ENCODE results near the gene LHFPL2.
"Not testable (repeated sequence)": the region's sequence is repeated elsewhere in the genome, so short reads cannot be mapped to it uniquely, and the experiment has no call there.

The LHFPL2 gene, protein sequence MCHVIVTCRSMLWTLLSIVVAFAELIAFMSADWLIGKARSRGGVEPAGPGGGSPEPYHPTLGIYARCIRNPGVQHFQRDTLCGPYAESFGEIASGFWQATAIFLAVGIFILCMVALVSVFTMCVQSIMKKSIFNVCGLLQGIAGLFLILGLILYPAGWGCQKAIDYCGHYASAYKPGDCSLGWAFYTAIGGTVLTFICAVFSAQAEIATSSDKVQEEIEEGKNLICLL

GRCh38 chr5:78648359-78649210, at the start of gene LHFPL2:
Gene LHFPL2 (minus strand): TSS chr5:78648772. CDS start chr5:78510213, 138,559 bp downstream.
- DNase-seq (ENCODE audit: low read depth in 2 of 2, low spot score in 1 of 2): no peak

DNA sequence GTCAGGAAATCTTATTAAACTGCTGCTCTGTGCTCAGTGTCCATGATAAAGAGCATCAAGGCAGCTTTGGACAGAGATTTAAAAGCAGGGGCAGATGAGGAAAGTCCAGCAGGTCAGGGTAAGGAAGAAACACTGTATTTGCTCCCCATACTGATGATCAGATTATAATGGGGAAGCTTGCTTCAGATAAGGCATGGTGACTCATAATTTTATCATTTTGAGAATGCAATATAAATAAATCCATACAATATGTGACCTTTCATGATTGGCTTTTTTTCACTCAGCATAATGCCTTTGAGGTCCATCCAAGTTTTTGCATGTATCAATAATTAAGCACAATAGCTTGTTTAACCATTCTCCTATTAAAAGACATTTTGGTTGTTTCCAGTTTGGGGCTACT, 48.1 kb upstream of the LHFPL2 start:
- DNase-seq (ENCODE audit: low read depth in 2 of 2, low spot score in 1 of 2): no peak

GRCh38 chr5:78696052-78696451, 47.5 kb upstream of the LHFPL2 start:
- not testable (repeated sequence) for DNase-seq (ENCODE audit: low read depth in 2 of 2, low spot score in 1 of 2)

DNA sequence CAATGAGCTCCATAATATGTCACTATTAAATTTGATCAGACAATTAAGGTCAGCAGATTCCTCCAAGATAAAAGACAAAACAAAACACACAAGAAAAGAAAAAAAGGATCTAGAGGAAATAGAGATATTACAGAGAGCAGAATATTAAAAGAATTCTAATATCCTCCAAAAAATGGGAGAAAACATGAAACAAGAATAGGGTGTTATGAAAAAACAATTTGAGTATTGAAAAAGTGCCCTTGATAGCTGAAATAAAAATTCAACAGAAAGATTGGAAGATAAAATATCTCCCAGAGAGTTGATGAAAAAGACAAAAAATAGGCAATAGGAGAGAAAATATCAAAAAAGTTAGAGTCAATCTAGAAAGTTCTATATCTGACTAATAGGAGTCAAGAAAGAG, 44.8 kb upstream of the LHFPL2 start:
- DNase-seq (ENCODE audit: low read depth in 2 of 2, low spot score in 1 of 2): no peak

- DNase-seq (ENCODE audit: low read depth in 2 of 2, low spot score in 1 of 2): no peak
These were observed 42.8 kb upstream of the LHFPL2 start for GRCh38 chr5:78691084-78691960.

- DNase-seq (ENCODE audit: low read depth in 2 of 2, low spot score in 1 of 2): no peak
These were observed 41.8 kb upstream of the LHFPL2 start for GRCh38 chr5:78690253-78690972.

DNA sequence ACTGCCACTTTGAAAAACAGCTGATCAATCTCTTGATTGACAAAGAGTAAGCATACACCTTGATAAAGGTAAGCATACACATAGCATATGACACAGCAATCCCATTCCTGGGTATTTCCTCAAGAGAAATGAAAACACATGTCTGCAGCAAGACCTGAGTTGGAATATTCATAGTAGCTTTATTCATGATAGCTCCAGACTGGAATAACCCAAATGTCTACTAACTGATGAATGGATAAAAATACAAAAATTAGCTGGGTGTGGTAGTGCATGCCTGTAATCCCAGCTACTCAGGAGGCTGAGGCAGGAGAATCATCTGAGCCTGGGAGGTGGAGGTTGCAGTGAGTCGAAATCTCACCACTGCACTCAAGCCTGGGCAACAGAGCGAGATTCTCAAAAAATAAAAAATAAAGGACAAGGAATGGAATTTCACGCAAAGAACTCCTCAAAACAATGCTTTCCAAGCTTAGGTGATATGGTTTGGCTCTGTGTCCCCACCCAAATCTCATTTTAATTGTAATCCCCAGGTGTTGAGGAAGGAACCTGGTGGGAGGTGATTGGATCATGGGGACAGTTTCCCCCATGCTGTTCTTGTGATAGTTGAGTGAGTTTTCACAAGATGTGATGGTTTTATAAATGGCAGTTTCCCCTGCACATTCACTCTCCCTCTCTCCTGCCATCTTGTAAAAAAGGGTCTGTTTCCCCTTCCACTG, 41.1 kb upstream of the LHFPL2 start:
- DNase-seq (ENCODE audit: low read depth in 2 of 2, low spot score in 1 of 2): no peak

GRCh38 chr5:78687514-78687913, 38.9 kb upstream of the LHFPL2 start:
- DNase-seq (ENCODE audit: low read depth in 2 of 2, low spot score in 1 of 2): not testable (repeated sequence)

DNA sequence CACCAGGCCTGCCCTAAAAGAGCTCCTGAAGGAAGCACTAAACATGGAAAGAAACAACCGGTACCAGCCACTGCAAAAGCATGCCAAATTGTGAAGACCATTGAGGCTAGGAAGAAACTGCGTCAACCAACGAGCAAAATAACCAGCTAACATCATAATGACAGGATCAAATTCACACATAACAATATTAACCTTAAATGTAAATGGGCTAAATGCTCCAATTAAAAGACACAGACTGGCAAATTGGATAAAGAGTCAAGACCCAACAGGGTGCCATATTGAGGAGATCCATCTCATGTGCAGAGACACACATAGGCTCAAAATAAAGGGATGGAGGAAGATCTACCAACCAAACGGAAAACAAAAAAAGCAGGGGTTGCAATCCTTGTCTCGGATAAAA, 35.3 kb upstream of the LHFPL2 start:
- not testable (repeated sequence) for DNase-seq (ENCODE audit: low read depth in 2 of 2, low spot score in 1 of 2)

GRCh38 chr5:78679905-78680304, 31.3 kb upstream of the LHFPL2 start:
- DNase-seq (ENCODE audit: low read depth in 2 of 2, low spot score in 1 of 2): no peak

- no peak for DNase-seq (ENCODE audit: low read depth in 2 of 2, low spot score in 1 of 2)
These were observed 29.5 kb upstream of the LHFPL2 start for GRCh38 chr5:78677777-78678668.

GRCh38 chr5:78675956-78676730, 27.6 kb upstream of the LHFPL2 start:
- no peak for DNase-seq (ENCODE audit: low read depth in 2 of 2, low spot score in 1 of 2)

- DNase-seq (ENCODE audit: low read depth in 2 of 2, low spot score in 1 of 2): not testable (repeated sequence)
These were observed 25.3 kb upstream of the LHFPL2 start for GRCh38 chr5:78673827-78674226.

- no peak for DNase-seq (ENCODE audit: low read depth in 2 of 2, low spot score in 1 of 2)
These were observed 23.6 kb upstream of the LHFPL2 start for GRCh38 chr5:78672154-78672553.

DNA sequence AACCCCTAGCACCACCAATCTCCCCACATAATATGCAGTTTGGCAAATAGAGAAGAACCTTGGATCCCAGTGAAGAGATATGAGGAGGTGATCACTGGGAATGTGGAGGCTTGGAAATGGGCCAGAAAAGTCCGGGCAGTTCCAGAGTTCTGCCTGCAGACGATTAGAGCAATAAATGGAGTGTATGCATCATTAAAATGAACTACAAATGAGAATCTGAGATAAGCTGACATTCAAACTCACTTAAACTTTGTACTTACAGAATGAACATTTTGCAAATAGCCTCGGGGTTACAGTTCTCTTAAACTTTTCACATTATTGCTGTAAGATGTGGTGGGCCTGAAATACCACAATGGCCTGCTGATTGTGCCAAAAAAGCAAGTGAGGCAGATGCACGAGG, 23.0 kb upstream of the LHFPL2 start:
- DNase-seq (ENCODE audit: low read depth in 2 of 2, low spot score in 1 of 2): no peak

DNA sequence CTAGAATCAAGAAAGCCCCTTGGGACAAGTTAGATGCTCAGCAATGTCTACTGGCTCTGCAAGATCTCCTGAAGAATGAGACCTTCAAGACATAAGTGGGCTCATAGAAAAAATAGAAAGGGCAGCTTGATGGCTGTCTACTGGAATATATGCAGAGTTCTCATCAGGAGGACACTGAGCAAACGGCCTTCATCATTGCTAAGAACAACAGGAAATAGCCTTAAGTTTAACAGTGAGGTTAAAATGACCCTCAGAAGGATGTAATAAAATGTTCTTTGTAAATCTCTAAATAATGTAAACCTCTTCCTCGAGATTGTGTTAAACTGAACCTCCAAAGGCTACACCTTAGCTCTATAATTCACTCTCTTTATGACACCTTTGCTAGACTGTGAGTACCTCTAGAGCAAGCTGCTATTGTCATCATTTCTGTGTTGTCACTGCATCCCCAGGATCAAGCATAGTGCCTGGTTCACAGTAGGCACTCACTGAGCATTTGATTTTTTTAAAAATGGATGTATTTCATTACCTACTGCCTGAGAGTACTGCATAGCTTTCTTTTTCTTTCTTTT, 22.2 kb upstream of the LHFPL2 start:
- no peak for DNase-seq (ENCODE audit: low read depth in 2 of 2, low spot score in 1 of 2)

DNA sequence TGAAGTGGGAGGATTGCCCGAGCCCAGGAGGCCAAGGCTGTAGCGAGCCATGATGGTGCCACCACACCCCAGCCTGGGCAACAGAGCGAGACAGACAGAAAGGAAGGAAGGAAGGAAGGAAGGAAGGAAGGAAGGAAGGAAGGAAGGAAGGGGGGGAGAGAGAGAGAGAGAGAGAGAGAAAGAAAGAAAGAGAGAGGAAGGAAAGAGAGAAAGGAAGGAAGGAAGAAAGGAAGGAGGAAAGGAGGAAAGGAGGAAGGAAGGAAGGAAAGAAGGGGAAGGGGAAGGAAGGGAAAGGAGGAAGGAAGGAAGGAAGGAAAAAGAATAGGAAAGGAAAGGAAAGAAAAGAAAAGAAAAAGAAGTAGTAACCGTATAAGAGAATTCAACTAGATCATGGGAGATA, 20.8 kb upstream of the LHFPL2 start:
- DNase-seq (ENCODE audit: low read depth in 2 of 2, low spot score in 1 of 2): no peak

DNA sequence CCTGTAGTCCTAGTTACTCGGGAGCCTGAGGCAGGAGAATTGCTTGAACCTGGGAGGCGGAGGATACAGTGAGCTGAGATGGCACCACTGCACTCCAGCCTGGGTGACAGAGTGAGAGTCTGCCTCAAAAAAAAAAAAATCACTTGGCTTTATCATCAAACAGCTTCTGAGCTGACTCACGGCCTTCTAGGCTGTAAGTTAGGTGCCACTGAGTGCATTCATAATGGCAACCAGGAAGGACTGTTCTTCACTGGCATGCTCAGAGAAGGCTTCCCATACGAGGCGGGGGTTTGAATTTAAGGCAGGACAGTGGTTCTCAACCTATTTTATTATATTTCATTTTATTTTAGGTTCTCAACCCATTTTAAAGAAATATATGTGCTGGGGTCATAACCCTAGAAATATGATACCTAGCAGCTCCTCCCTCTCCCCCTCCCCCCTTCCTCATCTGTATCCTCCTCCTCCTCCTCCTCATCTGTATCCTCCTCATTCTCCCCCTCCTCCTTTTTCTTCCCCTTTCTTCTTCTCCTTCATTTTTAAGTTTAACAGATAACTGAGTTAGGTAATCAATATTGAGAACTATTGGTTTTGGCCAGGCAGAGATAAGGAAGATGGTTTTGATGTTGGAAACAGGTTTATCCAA, 19.0 kb upstream of the LHFPL2 start:
- no peak for DNase-seq (ENCODE audit: low read depth in 2 of 2, low spot score in 1 of 2)
